Lower lobe of right lung (tissue), 2 donors: Measurements from ENCODE around the gene ZFYVE27. TPM values are rescaled to one million over a fixed set of nuclear protein-coding genes. Genes with fewer than 3 reads are reported as not detected.

Source experiments
- ATAC-seq, 2 donors: fragments of 200-7000 bp; cut with Tn5 transposase; one replicate each; pipeline ENCODE4 v1.9.1; 2020 to 2022; ENCODE audit warnings: mild to moderate bottlenecking in 2 of 2, moderate library complexity in 2 of 2
- DNase-seq: peaks from one replicate; pipeline ENCODE4 v3.0.0-alpha.2; 2020
- H3K27ac ChIP-seq: fragments of 200-600 bp; one replicate; pipeline ENCODE4 v1.8.0; 2022
- H3K27me3 ChIP-seq: fragments of 200-600 bp; one replicate; pipeline ENCODE4 v1.8.0; 2022; ENCODE audit warnings: low read depth
- H3K36me3 ChIP-seq: fragments of 200-600 bp; one replicate; pipeline ENCODE4 v1.8.0; 2022; ENCODE audit warnings: mild to moderate bottlenecking
- H3K4me1 ChIP-seq: fragments of 200-600 bp; one replicate; pipeline ENCODE4 v1.8.0; 2022
- H3K4me3 ChIP-seq: fragments of 200-600 bp; one replicate; pipeline ENCODE4 v1.8.0; 2022; ENCODE audit warnings: mild to moderate bottlenecking
- H3K9me3 ChIP-seq: fragments of 200-600 bp; one replicate; pipeline ENCODE4 v1.8.0; 2022
- intact Hi-C: fragments of 100-400 bp; cut with DNase I; formaldehyde crosslinking; loops from one replicate; pipeline ENCODE4 v1.11.0; 2022
- total RNA-seq: library from RNA; stranded (reverse); fragmentation: NEBNext Ultra II Directional; extraction: Animal tissue kit (Norgen Biotek cat#: 25700); gene quantifications from one replicate; pipeline ENCODE4 v1.2.1, GENCODE V29; 2021
- TF ChIP-seq, protein P1 (sequence below): fragments of 200-600 bp; IDR thresholded peaks from one replicate; pipeline ENCODE4 v1.8.0; 2022; ENCODE audit warnings: antibody characterized with exemption, mild to moderate bottlenecking
- donor health status: DM: no; HTN: yes; CAD: no; lungs with severe emphysema.

The ZFYVE27 gene
- total RNA-seq, 1 donor from 2014 or later = 28.3 TPM

DNA sequence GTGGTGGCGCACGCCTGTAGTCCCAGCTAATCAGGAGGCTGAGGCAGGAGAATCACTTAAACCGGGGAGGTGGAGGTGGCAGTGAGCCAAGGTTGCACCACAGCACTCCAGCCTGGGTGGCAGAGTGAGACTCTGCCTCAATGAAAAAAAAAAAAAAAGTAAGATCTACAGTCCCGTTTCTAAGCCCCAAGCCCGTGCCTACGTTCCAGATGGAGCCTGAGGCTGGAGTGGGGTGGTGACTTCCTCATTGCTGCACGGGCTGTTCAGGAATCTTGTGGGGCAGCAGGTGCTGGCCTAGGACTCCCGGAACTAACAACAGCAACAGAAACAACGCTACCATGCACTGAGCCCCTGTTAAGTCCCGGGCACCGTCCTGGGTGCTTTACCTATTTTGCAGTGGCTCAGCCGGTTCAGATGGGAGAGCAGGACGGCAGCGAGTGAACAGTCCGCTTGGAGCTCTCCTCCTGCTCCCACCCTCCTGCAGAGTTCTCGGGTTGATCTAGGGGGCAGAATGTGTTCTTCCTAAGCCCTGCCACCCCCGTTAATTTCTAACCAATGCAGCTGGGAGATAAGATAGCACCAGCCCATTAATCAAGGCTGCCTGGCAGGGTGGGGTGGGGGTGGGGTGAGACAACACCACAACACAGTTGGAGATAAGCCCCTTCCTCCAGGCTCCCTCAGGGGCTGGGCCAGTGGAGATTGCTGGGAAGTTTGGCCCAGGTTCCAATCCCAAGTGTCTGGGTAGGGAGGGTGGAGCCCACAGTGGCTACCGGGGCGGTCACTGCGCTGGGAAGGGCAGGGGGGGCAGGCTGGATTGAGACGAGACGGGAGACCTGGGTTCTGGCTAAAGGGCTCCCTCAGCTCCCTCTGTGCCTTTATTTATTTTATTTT lies 51.9 kb downstream of the ZFYVE27 start:
- DNase-seq (peak; percentile 74), ATAC-seq (peak; percentile 51 to 75)
- Histone ChIP-seq H3K27me3 (peaks cover 10% of the 10 kb centered on the region), H3K36me3 (no peaks in the 10 kb centered on the region), H3K4me1 (peaks cover 10% of the 10 kb centered on the region), H3K27ac (peak overlapping the region; percentile 65), H3K4me3 (peak overlapping the region; percentile 8), H3K9me3 (no peaks in the 10 kb centered on the region)
- intact Hi-C loops = no loop called here
- TF ChIP-seq, protein P1, sequence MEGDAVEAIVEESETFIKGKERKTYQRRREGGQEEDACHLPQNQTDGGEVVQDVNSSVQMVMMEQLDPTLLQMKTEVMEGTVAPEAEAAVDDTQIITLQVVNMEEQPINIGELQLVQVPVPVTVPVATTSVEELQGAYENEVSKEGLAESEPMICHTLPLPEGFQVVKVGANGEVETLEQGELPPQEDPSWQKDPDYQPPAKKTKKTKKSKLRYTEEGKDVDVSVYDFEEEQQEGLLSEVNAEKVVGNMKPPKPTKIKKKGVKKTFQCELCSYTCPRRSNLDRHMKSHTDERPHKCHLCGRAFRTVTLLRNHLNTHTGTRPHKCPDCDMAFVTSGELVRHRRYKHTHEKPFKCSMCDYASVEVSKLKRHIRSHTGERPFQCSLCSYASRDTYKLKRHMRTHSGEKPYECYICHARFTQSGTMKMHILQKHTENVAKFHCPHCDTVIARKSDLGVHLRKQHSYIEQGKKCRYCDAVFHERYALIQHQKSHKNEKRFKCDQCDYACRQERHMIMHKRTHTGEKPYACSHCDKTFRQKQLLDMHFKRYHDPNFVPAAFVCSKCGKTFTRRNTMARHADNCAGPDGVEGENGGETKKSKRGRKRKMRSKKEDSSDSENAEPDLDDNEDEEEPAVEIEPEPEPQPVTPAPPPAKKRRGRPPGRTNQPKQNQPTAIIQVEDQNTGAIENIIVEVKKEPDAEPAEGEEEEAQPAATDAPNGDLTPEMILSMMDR = no peak

DNA sequence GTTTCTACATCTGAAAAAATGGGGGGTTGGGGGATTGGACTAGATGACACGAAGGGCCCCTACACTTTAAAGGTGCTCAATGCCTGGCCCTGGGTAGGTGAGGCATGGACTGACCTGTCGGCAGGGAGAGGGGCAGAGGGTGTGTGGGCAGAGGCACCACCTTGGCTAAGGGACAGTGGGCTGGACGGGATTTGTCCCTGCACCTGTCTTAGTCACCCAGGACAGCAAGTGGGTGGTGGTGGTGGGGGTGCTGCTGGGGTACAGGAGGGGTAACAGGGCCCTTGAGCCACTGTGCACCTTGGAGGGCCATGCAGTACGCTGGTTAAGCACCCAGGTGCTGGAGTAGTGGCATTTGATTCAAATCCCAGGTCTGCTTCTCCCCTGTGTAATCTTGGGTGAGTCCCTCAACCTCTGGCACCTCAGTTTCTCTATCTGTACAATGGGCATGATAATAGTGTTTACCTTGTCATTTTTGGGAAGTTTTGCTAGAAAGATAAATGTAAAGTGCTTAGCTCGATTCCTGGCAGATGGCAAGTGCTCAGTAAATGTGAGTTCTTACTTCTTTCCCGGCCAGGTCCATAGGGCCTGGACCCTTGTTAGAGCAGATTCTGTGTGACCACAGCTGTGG lies 53.0 kb downstream of the ZFYVE27 start:
- Histone ChIP-seq H3K27me3 (peaks cover 10% of the 10 kb centered on the region), H3K27ac (no peak overlapping the region), H3K4me3 (no peak overlapping the region), H3K4me1 (peaks cover 7% of the 10 kb centered on the region), H3K36me3 (no peaks in the 10 kb centered on the region), H3K9me3 (no peaks in the 10 kb centered on the region)
- DNase-seq (no peak), ATAC-seq (no peak)
- intact Hi-C loops = no loop called here
- TF ChIP-seq, protein P1 = no peak

DNA sequence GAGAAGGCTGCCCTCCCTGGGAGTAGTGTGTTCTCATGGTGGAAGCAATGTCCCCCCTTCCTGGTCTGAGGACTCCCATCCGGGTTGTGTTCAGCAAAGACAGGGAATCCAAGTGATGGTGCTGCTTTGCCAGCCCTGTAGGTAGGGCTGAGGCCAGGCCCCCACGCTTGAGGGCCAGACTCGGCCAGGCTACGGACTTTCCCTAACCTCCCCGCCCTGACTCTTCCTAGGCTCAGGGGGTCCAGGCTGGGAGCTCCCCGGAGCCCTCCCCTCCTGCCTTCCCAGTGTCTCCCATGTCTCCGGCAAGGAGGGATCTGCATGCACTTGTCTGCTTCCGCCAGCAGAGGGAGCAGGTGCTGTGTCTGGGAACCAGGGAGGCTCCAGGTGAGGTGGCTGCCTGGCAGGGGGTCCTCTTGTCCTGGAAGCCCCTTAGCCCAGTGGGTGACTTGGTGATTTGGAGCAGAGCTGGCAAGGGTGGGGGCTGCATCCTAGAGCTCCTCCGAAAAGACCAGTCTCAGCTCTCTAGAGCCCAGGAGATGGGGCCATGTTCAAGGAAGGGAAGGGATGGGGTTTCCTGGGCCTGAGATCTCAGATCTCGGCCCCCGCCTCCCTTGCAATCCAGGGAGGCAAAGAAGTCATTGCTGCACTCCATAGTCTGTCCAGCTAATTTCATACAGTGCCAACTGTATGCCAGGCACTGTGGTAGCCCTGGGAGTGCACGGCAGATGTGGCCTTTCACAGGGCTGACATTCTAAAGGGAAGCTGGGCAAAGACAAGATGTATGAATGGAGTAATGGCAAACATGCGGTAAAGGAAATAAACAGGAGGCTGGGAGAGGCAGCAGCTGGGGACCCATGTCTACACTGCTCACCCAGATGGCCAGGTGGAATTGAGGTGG lies 55.1 kb downstream of the ZFYVE27 start:
- peak; percentile 65 to 79 for ATAC-seq
- Histone ChIP-seq H3K4me1 (peaks cover 7% of the 10 kb centered on the region), H3K27me3 (peaks cover 16% of the 10 kb centered on the region), H3K36me3 (no peaks in the 10 kb centered on the region), H3K27ac (no peak overlapping the region), H3K9me3 (no peaks in the 10 kb centered on the region), H3K4me3 (no peak overlapping the region)
- TF ChIP-seq, protein P1 = peak; percentile 92
- intact Hi-C loops = no loop called here
- peak; percentile 75 for DNase-seq

DNA sequence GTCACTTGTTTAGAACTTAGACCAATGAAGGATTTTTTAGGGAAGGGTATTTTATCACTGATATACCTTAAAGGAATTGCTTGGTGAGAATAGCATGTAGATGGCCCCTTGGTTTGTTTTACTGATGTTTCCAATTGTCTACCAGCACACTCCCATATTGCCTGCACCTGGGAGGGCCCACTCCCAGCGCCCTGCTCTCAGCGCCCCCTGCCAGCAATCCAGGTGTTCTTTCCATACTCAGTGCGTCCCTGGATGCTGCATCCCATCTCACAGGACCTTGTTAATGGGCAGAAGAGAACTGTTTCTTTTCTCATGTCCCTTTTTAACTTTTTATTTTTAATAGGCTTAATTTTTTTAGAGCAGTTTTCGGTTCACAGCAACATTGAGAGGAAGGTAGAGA lies 59.0 kb downstream of the ZFYVE27 start:
- intact Hi-C loops = no loop called here
- DNase-seq (no peak), ATAC-seq (no peak)
- no peaks in the 10 kb centered on the region for H3K9me3 ChIP-seq
- no peak overlapping the region for H3K27ac ChIP-seq
- peaks cover 18% of the 10 kb centered on the region for H3K27me3 ChIP-seq
- TF ChIP-seq, protein P1 = no peak
- no peaks in the 10 kb centered on the region for H3K4me1 ChIP-seq
- no peaks in the 10 kb centered on the region for H3K36me3 ChIP-seq
- no peak overlapping the region for H3K4me3 ChIP-seq

DNA sequence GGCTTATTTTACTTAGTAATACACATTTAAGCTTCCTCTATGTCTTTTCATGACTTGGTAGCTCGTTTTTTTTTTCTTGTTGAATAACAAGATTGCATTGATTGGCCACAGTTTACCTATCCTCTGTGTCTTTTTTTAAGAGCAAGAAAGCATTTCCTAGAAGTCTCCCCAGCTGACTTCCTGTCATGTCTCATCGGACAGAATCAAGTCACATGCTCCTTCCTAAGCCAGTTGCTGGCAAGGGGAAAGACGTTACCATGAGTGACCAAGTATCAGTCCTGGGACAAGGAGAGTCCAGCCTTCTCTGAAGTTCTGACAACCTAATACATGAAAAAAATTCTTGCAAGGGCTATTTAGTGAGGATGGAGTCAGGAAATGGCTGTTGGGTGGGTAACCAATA lies 59.7 kb downstream of the ZFYVE27 start:
- intact Hi-C loops = no loop called here

More for the DNA sequence above, 59.7 kb downstream of the ZFYVE27 start:
- TF ChIP-seq, protein P1 = no peak
- ATAC-seq (no peak), DNase-seq (no peak)
- Histone ChIP-seq H3K27me3 (peaks cover 11% of the 10 kb centered on the region), H3K9me3 (no peaks in the 10 kb centered on the region), H3K36me3 (no peaks in the 10 kb centered on the region), H3K4me3 (no peak overlapping the region), H3K27ac (no peak overlapping the region), H3K4me1 (no peaks in the 10 kb centered on the region)
